ENCODE data around the gene SLC39A9. TPM values are rescaled to one million over a fixed set of nuclear protein-coding genes. Genes with fewer than 3 reads are reported as not detected.

Gene SLC39A9
- total RNA-seq, 4 donors from 2014 or later: 50.2 to 64.1 (median 57.9) TPM

DNA sequence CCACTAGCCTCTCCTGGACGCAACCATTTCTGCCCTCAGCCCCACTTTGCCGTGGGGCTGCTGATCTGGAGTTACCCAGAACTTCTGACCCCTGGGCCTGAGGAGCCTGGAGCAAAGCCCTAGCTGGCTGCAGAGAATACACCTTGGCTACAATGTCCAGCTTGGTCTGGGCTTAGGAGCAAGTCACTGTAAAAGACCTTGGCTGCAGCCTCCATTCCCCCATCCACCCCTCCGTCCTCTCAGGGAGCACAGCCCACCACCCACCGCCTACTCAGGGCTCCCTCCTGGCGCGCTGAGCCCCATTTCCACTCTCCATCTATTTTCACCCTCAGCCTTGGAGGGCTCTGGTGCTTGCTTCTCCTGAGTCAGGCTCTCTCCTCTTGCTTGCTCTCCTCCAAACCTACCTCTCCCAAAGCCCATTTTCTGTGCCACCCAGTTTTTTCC lies 43.3 kb upstream of the SLC39A9 start:
- no peak for TF ChIP-seq CTCF (IDR thresholded peaks at IDR 0.05; ENCODE audit: low read depth)

DNA sequence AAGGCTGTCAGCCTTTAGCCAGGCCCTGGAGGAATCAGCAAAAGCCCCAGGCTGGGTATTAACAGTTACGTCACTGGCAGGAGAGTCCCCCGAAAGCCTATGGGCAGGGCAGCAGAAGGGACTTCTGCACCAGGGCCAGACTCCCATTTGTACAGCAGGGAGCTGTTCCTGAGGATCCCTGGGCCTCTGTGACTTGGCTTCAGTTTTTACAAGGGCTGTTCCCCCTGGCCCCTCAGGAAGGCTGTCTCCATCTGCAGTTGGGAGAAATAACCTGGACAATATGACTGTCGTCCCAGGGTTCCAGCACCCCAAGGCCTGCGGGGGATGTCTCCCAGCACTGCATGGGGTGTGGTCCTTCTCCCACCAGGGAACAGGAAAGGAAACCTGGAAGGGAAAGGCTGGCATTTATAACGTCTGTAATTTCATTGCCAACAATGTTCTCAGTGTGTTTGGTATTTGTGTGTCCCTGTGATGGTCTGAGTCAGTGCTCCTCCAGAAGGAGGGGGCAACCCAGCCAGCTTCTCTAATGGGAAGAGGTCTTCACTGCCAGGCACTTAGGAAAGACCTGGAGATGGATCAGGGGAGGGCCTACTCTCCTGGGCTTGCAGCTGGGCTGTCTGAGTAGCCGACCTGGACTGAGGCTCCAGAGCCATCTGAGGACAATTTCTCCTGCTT lies 42.7 kb upstream of the SLC39A9 start:
- TF ChIP-seq CTCF (IDR thresholded peaks at IDR 0.05; ENCODE audit: low read depth): no peak

DNA sequence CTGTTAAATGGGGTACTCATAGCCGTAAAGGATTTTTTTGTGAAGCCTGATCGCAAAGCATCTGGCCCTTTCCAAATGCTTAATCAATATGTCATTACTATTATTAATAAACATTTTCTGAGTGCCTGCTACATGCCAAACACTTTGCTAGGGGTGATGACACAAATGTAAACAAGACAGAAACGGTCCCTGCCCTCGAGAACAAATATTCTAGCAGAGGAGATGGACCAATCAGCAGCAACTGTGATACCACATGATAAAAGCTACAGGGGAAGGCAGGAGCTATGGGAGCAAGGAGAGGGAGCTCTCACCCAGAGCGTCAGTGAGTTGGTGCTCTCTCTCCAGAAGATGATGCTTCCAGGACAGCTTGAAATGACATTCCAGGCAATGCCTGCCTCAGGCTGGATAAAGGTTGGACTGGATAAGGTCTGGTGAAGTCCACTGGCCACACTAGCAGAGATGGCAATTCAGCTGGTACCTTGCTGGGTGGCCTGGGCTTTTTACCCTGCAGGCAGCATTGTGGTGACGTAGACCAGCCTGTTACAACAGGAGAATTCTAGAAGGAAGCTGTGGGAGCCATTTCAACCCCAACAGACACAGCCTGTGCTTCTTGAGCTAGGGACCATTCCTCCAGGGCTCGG lies 41.5 kb upstream of the SLC39A9 start:
- TF ChIP-seq CTCF (IDR thresholded peaks at IDR 0.05; ENCODE audit: low read depth): no peak

- TF ChIP-seq CTCF (IDR thresholded peaks at IDR 0.05; ENCODE audit: low read depth): no peak
Measured at GRCh38 chr14:69357544-69358200, 40.8 kb upstream of the SLC39A9 start.

DNA sequence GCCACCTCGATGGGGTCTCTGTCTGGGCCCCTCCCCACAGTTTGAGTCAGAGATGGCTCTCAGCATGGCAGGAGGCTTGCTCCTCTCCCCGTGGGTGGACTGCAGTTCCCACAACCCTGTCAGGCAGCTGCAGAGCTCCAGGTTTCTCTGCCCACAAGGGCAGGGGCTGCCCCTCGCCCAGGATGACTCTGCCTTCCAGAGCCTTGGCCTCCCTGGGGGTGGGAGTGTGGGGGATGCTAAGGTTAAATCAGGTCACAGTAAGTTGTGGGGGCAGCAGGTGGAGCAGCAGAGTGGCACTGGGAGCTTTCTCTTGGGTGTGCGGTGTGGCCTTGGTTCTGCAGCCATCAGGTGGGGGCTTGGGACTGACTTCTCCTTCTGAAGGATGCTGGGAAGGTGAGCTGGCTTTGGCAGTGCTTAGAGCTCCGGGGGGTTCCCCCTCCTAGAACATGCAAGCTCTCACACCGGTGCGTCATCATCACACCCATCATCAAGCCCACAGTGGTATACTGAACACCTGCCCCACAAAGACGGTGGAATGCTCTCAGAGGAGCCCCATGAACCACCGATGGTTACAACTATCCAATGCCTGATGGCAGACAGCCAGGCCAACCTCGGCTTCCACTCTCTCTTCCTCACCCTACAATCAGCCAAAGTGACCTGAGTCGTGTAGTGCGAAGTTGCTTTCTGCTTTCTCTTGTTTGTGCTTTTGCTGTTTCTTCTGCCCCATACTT lies 40.1 kb upstream of the SLC39A9 start:
- TF ChIP-seq CTCF (IDR thresholded peaks at IDR 0.05; ENCODE audit: low read depth): no peak

GRCh38 chr14:69358966-69359365 lies 39.5 kb upstream of the SLC39A9 start:
- no peak for TF ChIP-seq CTCF (IDR thresholded peaks at IDR 0.05; ENCODE audit: low read depth)
